Rectal smooth muscle tissue (tissue), 1 donor: ENCODE data around the gene CNOT1.
A peak's percentile ranks its signal among the peaks of the same experiment; 100 is the strongest.

Experiments used
- H3K27ac ChIP-seq: one replicate; pipeline ENCODE4 v1.7.0; 2013; ENCODE audit warnings: low read depth, low read length, inconsistent platforms
- H3K27me3 ChIP-seq: one replicate; pipeline ENCODE4 v1.7.0; 2013; ENCODE audit warnings: low read length; ENCODE audit not compliant: control insufficient read depth, insufficient read depth
- H3K36me3 ChIP-seq: one replicate; pipeline ENCODE4 v1.7.0; 2013; ENCODE audit warnings: low read length; ENCODE audit not compliant: control insufficient read depth, insufficient read depth
- H3K4me1 ChIP-seq: one replicate; pipeline ENCODE4 v1.7.0; 2013; ENCODE audit warnings: low read length; ENCODE audit not compliant: control insufficient read depth, insufficient read depth
- H3K4me3 ChIP-seq: one replicate; pipeline ENCODE4 v1.7.0; 2013; ENCODE audit warnings: low read length
- H3K9ac ChIP-seq: one replicate; pipeline ENCODE4 v1.7.0; 2013; ENCODE audit warnings: low read length

Gene CNOT1

GRCh38 chr16:58519707-58520106, 109.9 kb downstream of the CNOT1 start:
- Histone ChIP-seq H3K4me1 (peaks cover 3% of the 10 kb centered on the region), H3K4me3 (no peak overlapping the region), H3K27me3 (no peaks in the 10 kb centered on the region), H3K9ac (no peak overlapping the region), H3K36me3 (peaks cover 49% of the 10 kb centered on the region), H3K27ac (no peak overlapping the region)

GRCh38 chr16:58518980-58519368, 110.7 kb downstream of the CNOT1 start:
- H3K27ac ChIP-seq = no peak overlapping the region
- no peak overlapping the region for H3K4me3 ChIP-seq
- H3K9ac ChIP-seq = no peak overlapping the region
- no peaks in the 10 kb centered on the region for H3K27me3 ChIP-seq
- H3K4me1 ChIP-seq = peaks cover 3% of the 10 kb centered on the region
- peaks cover 42% of the 10 kb centered on the region for H3K36me3 ChIP-seq

- no peak overlapping the region for H3K27ac ChIP-seq
- H3K4me1 ChIP-seq = peaks cover 3% of the 10 kb centered on the region
- no peaks in the 10 kb centered on the region for H3K27me3 ChIP-seq
- H3K36me3 ChIP-seq = peaks cover 40% of the 10 kb centered on the region
- no peak overlapping the region for H3K9ac ChIP-seq
- H3K4me3 ChIP-seq = no peak overlapping the region
These were observed 111.3 kb downstream of the CNOT1 start for GRCh38 chr16:58518083-58518979.

GRCh38 chr16:58516768-58517107, 112.9 kb downstream of the CNOT1 start:
- Histone ChIP-seq H3K27ac (no peak overlapping the region), H3K36me3 (peaks cover 36% of the 10 kb centered on the region), H3K4me1 (peaks cover 3% of the 10 kb centered on the region), H3K4me3 (no peak overlapping the region), H3K27me3 (no peaks in the 10 kb centered on the region), H3K9ac (no peak overlapping the region)

GRCh38 chr16:58515871-58516767, 113.5 kb downstream of the CNOT1 start:
- Histone ChIP-seq H3K4me3 (peak overlapping the region; percentile 72), H3K27me3 (no peaks in the 10 kb centered on the region), H3K9ac (peak overlapping the region; percentile 27), H3K36me3 (peaks cover 32% of the 10 kb centered on the region), H3K27ac (peak overlapping the region; percentile 60), H3K4me1 (peaks cover 3% of the 10 kb centered on the region)

GRCh38 chr16:58515125-58515870, 114.3 kb downstream of the CNOT1 start, which contains the start of gene SETD6:
Gene SETD6 (plus strand): TSS chr16:58515517. CDS start chr16:58515538, 21 bp downstream.
- no peaks in the 10 kb centered on the region for H3K27me3 ChIP-seq
- peaks cover 3% of the 10 kb centered on the region for H3K4me1 ChIP-seq
- peaks cover 23% of the 10 kb centered on the region for H3K36me3 ChIP-seq
- peak within 1 kb of the TSS; percentile 72 for H3K4me3 ChIP-seq
- H3K27ac ChIP-seq = peak within 1 kb of the TSS; percentile 68
- H3K9ac ChIP-seq = peak within 1 kb of the TSS; percentile 27

GRCh38 chr16:58513874-58514273, 115.8 kb downstream of the CNOT1 start:
- H3K4me3 ChIP-seq = no peak overlapping the region
- H3K4me1 ChIP-seq = peaks cover 3% of the 10 kb centered on the region
- H3K36me3 ChIP-seq = peaks cover 12% of the 10 kb centered on the region
- no peak overlapping the region for H3K27ac ChIP-seq
- no peaks in the 10 kb centered on the region for H3K27me3 ChIP-seq
- no peak overlapping the region for H3K9ac ChIP-seq

GRCh38 chr16:58511933-58512815, 117.5 kb downstream of the CNOT1 start:
- H3K27ac ChIP-seq = no peak overlapping the region
- no peaks in the 10 kb centered on the region for H3K36me3 ChIP-seq
- H3K4me3 ChIP-seq = no peak overlapping the region
- no peak overlapping the region for H3K9ac ChIP-seq
- H3K27me3 ChIP-seq = no peaks in the 10 kb centered on the region
- H3K4me1 ChIP-seq = peaks cover 3% of the 10 kb centered on the region

GRCh38 chr16:58510776-58511628, 118.6 kb downstream of the CNOT1 start:
- H3K27me3 ChIP-seq = no peaks in the 10 kb centered on the region
- no peak overlapping the region for H3K9ac ChIP-seq
- H3K4me3 ChIP-seq = no peak overlapping the region
- H3K27ac ChIP-seq = no peak overlapping the region
- no peaks in the 10 kb centered on the region for H3K4me1 ChIP-seq
- H3K36me3 ChIP-seq = no peaks in the 10 kb centered on the region

- H3K4me1 ChIP-seq = no peaks in the 10 kb centered on the region
- no peak overlapping the region for H3K9ac ChIP-seq
- H3K36me3 ChIP-seq = no peaks in the 10 kb centered on the region
- no peaks in the 10 kb centered on the region for H3K27me3 ChIP-seq
- no peak overlapping the region for H3K27ac ChIP-seq
- H3K4me3 ChIP-seq = no peak overlapping the region
These were observed 119.4 kb downstream of the CNOT1 start for GRCh38 chr16:58510097-58510775.
